SH-SY5Y (cell line): ENCODE results near the gene MDGA2.

Experiments used
- GATA2 ChIP-seq: IDR thresholded peaks from 2 replicates; pipeline ENCODE4 v1.6.1; 2011; ENCODE audit warnings: mild to moderate bottlenecking, low read depth, low read length
- GATA3 ChIP-seq: IDR thresholded peaks from 2 replicates; pipeline ENCODE4 v1.6.1; 2011; ENCODE audit warnings: low read depth, mild to moderate bottlenecking, low read length, moderate library complexity

GRCh38 chr14:47150267-47150666 is 525.1 kb downstream of the MDGA2 start:
- no peak for TF ChIP-seq GATA2
- no peak for TF ChIP-seq GATA3
